HCT116 (cell line): Measurements from ENCODE around the gene STC2. TPM values are rescaled to one million over a fixed set of nuclear protein-coding genes. Genes with fewer than 3 reads are reported as not detected.

Source experiments
- ATAC-seq: fragments of 200-7000 bp; cut with Tn5 transposase; 2 replicates; pipeline ENCODE4 v1.9.1; 2020; ENCODE audit warnings: mild to moderate bottlenecking, moderate library complexity
- BruUV-seq: library from RNA; stranded (reverse); fragments of 400-500 nt; replicated peaks from 2 replicates; lab custom pipeline; 2021; lab: Mats Ljungman, UMichigan
- CTCF ChIA-PET: fragments of 300-600 bp; sonication (Branson Sonifier 250); formaldehyde crosslinking; loops from one replicate; lab custom pipeline; 2021; ENCODE audit warnings: antibody characterized with exemption; lab: Charles Lee
- POLR2A ChIA-PET: fragments of 300-600, 350-600 bp; sonication (Branson Sonifier 250); formaldehyde crosslinking; loops from one replicate; lab custom pipeline; 2021; ENCODE audit warnings: antibody characterized with exemption; lab: Charles Lee
- RAD21 ChIA-PET, 2 experiments: fragments of 300-600 bp; sonication (Branson Sonifier 250); formaldehyde crosslinking; loops; one replicate each; lab custom pipeline; 2023; ENCODE audit warnings: low total read pairs in 2 of 2; ENCODE audit not compliant: uncharacterized antibody in 2 of 2, unreplicated experiment in 2 of 2, low non-redundant PET in 1 of 2; lab: Charles Lee
- DNase-seq: peaks from one replicate; pipeline ENCODE4 v3.0.0-alpha.2; 2010; ENCODE audit warnings: low read depth, low spot score
- H2AFZ ChIP-seq: fragments of 200-600 bp; shearing (Covaris generic), sonication (generic); 2 replicates; pipeline ENCODE4 v1.6.1; 2017; ENCODE audit warnings: low read depth, mixed run types, mixed read lengths, antibody characterized with exemption, low read length; ENCODE audit not compliant: poor library complexity, severe bottlenecking
- H3K27ac ChIP-seq: 2 replicates; pipeline ENCODE4 v1.5.1; 2012; ENCODE audit warnings: low read depth, low read length
- H3K27me3 ChIP-seq: fragments of 200-600 bp; sonication (generic); 2 replicates; pipeline ENCODE4 v1.6.1; 2016; ENCODE audit warnings: mixed run types, low read length, mixed read lengths; ENCODE audit not compliant: insufficient read depth
- H3K36me3 ChIP-seq, 2 experiments: fragments of 200-500 bp in 1 of 2; fragments of 200-600 bp in 1 of 2; sonication (Bioruptor generic) in 1 of 2; sonication (generic) in 1 of 2; 2 replicates each; pipeline versions ENCODE4 v1.5.1 to v1.6.1; 2014 to 2016; ENCODE audit warnings: low read length in 2 of 2, inconsistent platforms in 1 of 2, mixed read lengths in 1 of 2, mixed run types in 1 of 2; ENCODE audit not compliant: insufficient read depth in 2 of 2, control insufficient read depth in 1 of 2
- H3K4me1 ChIP-seq, 2 experiments: fragments of 200-600 bp in 1 of 2; sonication (generic) in 1 of 2; 2 replicates each; pipeline versions ENCODE4 v1.5.1 to v1.6.1; 2012 to 2017; ENCODE audit warnings: low read length in 2 of 2, inconsistent platforms in 1 of 2, mild to moderate bottlenecking in 1 of 2, mixed read lengths in 1 of 2, mixed run types in 1 of 2, moderate library complexity in 1 of 2; ENCODE audit not compliant: insufficient read depth in 2 of 2, control insufficient read depth in 1 of 2
- H3K4me2 ChIP-seq: fragments of 200-600 bp; sonication (generic); 2 replicates; pipeline ENCODE4 v1.6.1; 2017; ENCODE audit warnings: mixed run types, low read length, mixed read lengths
- H3K4me3 ChIP-seq, 2 experiments: fragments of 200-600 bp in 1 of 2; sonication (generic) in 1 of 2; replicated peaks in 1 of 2; 2 replicates each; pipeline ENCODE4 v1.5.1; 2011 to 2016; ENCODE audit warnings: low read length in 2 of 2, control low read depth in 1 of 2, low read depth in 1 of 2, mild to moderate bottlenecking in 1 of 2, mixed read lengths in 1 of 2, mixed run types in 1 of 2
- H3K79me2 ChIP-seq: fragments of 200-600 bp; sonication (generic); 2 replicates; pipeline ENCODE4 v1.6.1; 2017; ENCODE audit warnings: mild to moderate bottlenecking, mixed run types, low read length, moderate library complexity, mixed read lengths; ENCODE audit not compliant: insufficient read depth
- H3K9ac ChIP-seq: fragments of 200-600 bp; sonication (generic); 2 replicates; pipeline ENCODE4 v1.6.1; 2016; ENCODE audit warnings: low read length, mixed read lengths
- H3K9me2 ChIP-seq: fragments of 200-600 bp; sonication (generic), shearing (Covaris generic); 2 replicates; pipeline ENCODE4 v1.6.1; 2017; ENCODE audit warnings: mixed run types, mild to moderate bottlenecking, moderate library complexity; ENCODE audit not compliant: insufficient read depth
- H3K9me3 ChIP-seq, 2 experiments: fragments of 200-500 bp in 1 of 2; fragments of 200-600 bp in 1 of 2; sonication (Bioruptor generic) in 1 of 2; sonication (generic) in 1 of 2; 2 replicates each; pipeline ENCODE4 v1.6.1; 2014 to 2017; ENCODE audit warnings: low read length in 2 of 2, mixed read lengths in 2 of 2, inconsistent platforms in 1 of 2, low read depth in 1 of 2, mild to moderate bottlenecking in 1 of 2, mixed run types in 1 of 2, moderate library complexity in 1 of 2; ENCODE audit not compliant: control insufficient read depth in 1 of 2, insufficient read depth in 1 of 2
- H4K20me1 ChIP-seq: fragments of 200-600 bp; sonication (generic), shearing (Covaris generic); 2 replicates; pipeline ENCODE4 v1.6.1; 2017; ENCODE audit warnings: mixed run types, mild to moderate bottlenecking, moderate library complexity; ENCODE audit not compliant: insufficient read depth
- ATF3 ChIP-seq: IDR thresholded peaks from 2 replicates; pipeline ENCODE4 v1.6.1; 2012
- CBX3 ChIP-seq: IDR thresholded peaks from 2 replicates; pipeline ENCODE4 v1.6.1; 2012; ENCODE audit warnings: low read depth
- CEBPB ChIP-seq: IDR thresholded peaks from 2 replicates; pipeline ENCODE4 v1.6.1; 2012; ENCODE audit warnings: low read depth
- CTCF ChIP-seq, 3 experiments: fragments of 200-600 bp in 1 of 3; sonication (generic) in 1 of 3; IDR thresholded peaks in 2 of 3; conservative IDR thresholded peaks in 1 of 3; 2 replicates each; pipeline ENCODE4 v1.5.1; 2012 to 2017; ENCODE audit warnings: low read depth in 2 of 3, low read length in 2 of 3, antibody characterized with exemption in 1 of 3, borderline replicate concordance in 1 of 3, control low read depth in 1 of 3, mild to moderate bottlenecking in 1 of 3, mixed read lengths in 1 of 3, mixed run types in 1 of 3, moderate library complexity in 1 of 3; ENCODE audit not compliant: insufficient read depth in 1 of 3
- ELF1 ChIP-seq: IDR thresholded peaks from 2 replicates; pipeline ENCODE4 v1.6.1; 2012; ENCODE audit warnings: low read depth, borderline replicate concordance
- EZH2phosphoT487 ChIP-seq: fragments of 200-600 bp; IDR thresholded peaks from 2 replicates; pipeline ENCODE4 v1.6.1; 2018; ENCODE audit warnings: antibody characterized with exemption, borderline replicate concordance
- FOSL1 ChIP-seq: IDR thresholded peaks from 2 replicates; pipeline ENCODE4 v1.6.1; 2012; ENCODE audit warnings: low read depth
- JUND ChIP-seq: IDR thresholded peaks from 2 replicates; pipeline ENCODE4 v1.6.1; 2012
- MAX ChIP-seq: IDR thresholded peaks from 2 replicates; pipeline ENCODE4 v1.6.1; 2012
- POLR2A ChIP-seq: IDR thresholded peaks from 2 replicates; pipeline ENCODE4 v1.7.0; 2011; ENCODE audit warnings: borderline replicate concordance; ENCODE audit not compliant: insufficient read depth, insufficient read length; ENCODE audit errors: extremely low read depth
- POLR2AphosphoS5 ChIP-seq: IDR thresholded peaks from 2 replicates; pipeline ENCODE4 v1.6.1; 2011; ENCODE audit warnings: mild to moderate bottlenecking, low read depth, low read length, moderate library complexity
- RAD21 ChIP-seq: IDR thresholded peaks from 2 replicates; pipeline ENCODE4 v1.6.1; 2012; ENCODE audit warnings: low read depth, mild to moderate bottlenecking
- REST ChIP-seq: IDR thresholded peaks from 2 replicates; pipeline ENCODE4 v1.6.1; 2012; ENCODE audit warnings: low read depth
- SIN3A ChIP-seq: IDR thresholded peaks from 2 replicates; pipeline ENCODE4 v1.6.1; 2012; ENCODE audit warnings: low read depth
- SRF ChIP-seq: IDR thresholded peaks from 2 replicates; pipeline ENCODE4 v1.6.1; 2012; ENCODE audit warnings: low read depth
- TCF7L2 ChIP-seq: IDR thresholded peaks from 2 replicates; pipeline ENCODE4 v1.7.0; 2011; ENCODE audit warnings: borderline replicate concordance, inconsistent platforms; ENCODE audit not compliant: insufficient read depth, insufficient read length; ENCODE audit errors: extremely low read depth
- YY1 ChIP-seq: IDR thresholded peaks from 2 replicates; pipeline ENCODE4 v1.6.1; 2011; ENCODE audit warnings: low read length, low read depth, moderate library complexity, mild to moderate bottlenecking; ENCODE audit not compliant: insufficient replicate concordance; ENCODE audit errors: extremely low read depth
- ZFX ChIP-seq: fragments of 450-650 bp; IDR thresholded peaks from 2 replicates; pipeline ENCODE4 v1.6.1; 2017
- ZNF274 ChIP-seq: fragments of 200-500 bp; sonication (Bioruptor generic); IDR thresholded peaks from 2 replicates; pipeline ENCODE4 v1.6.1; 2014; ENCODE audit warnings: mild to moderate bottlenecking, low read depth, low read length, inconsistent platforms
- intact Hi-C: fragments of 100-400 bp; cut with micrococcal nuclease; formaldehyde crosslinking; loops from 2 replicates; pipeline ENCODE4 v1.10.0; 2022
- total RNA-seq: library from RNA; stranded (reverse); gene quantifications from one replicate; pipeline ENCODE4 v1.2.1, GENCODE V29; 2021; ENCODE audit not compliant: unreplicated experiment

Gene STC2
- total RNA-seq, 1 experiment from 2014 or later = 97.3 TPM

- Histone ChIP-seq H3K36me3 (peaks cover 36 to 66% of the 10 kb centered on the region in 2 experiments), H3K79me2 (peaks cover 10% of the 10 kb centered on the region; the same call in 1 of the 2 replicates), H3K4me1 (no peaks in the 10 kb centered on the region), H3K27ac (no peak overlapping the region), H3K9me3 (no peaks in the 10 kb centered on the region), H3K9ac (no peak overlapping the region)
- ChIA-PET RAD21 (no interaction called here), POLR2A (interaction anchor here (7.1 kb wide), 1 partner anchor 11 kb away, joined by 65 read pairs; the partner anchor contains the start of gene STC2), CTCF (no interaction called here)
- DNase-seq (no peak), ATAC-seq (no peak)
- BruUV-seq = no TSS peak
- no peak for TF ChIP-seq RAD21
- no peak for TF ChIP-seq SIN3A
- no peak for TF ChIP-seq ATF3
- TF ChIP-seq SRF = no peak
- no peak; the same call in 1 of the 2 replicates for TF ChIP-seq POLR2AphosphoS5
- no peak for TF ChIP-seq REST
- no peak for TF ChIP-seq FOSL1
- TF ChIP-seq POLR2A = no peak
- TF ChIP-seq JUND = no peak
- TF ChIP-seq CEBPB = no peak
- TF ChIP-seq ELF1 = no peak
- TF ChIP-seq TCF7L2 = no peak
- TF ChIP-seq MAX = no peak
- TF ChIP-seq ZNF274 = no peak
- TF ChIP-seq CTCF (IDR thresholded peaks at IDR 0.05 in 2 of 3, conservative IDR thresholded peaks at IDR 0.05 in 1 of 3; ENCODE audit: borderline replicate concordance in 1 of 3, insufficient read depth in 1 of 3, low read depth in 2 of 3, low read length in 2 of 3) = no peak
- no peak for TF ChIP-seq EZH2phosphoT487
- TF ChIP-seq CBX3 = no peak
- no peak for TF ChIP-seq YY1
- no peak for TF ChIP-seq ZFX
- TF ChIP-seq, all 23 proteins: peak for 0
- H3K4me3 ChIP-seq = no peak overlapping the region
- intact Hi-C loops = no loop called here
- H4K20me1 ChIP-seq = no peaks in the 10 kb centered on the region; the same call in 1 of the 2 replicates
- no peak overlapping the region for H2AFZ ChIP-seq
- no peak overlapping the region for H3K4me2 ChIP-seq
- no peaks in the 10 kb centered on the region for H3K9me2 ChIP-seq
- no peaks in the 10 kb centered on the region for H3K27me3 ChIP-seq
Observed at GRCh38 chr5:173318330-173318729, 9.9 kb downstream of the STC2 start.
